ENCODE results near the gene CKAP2L.

DNA sequence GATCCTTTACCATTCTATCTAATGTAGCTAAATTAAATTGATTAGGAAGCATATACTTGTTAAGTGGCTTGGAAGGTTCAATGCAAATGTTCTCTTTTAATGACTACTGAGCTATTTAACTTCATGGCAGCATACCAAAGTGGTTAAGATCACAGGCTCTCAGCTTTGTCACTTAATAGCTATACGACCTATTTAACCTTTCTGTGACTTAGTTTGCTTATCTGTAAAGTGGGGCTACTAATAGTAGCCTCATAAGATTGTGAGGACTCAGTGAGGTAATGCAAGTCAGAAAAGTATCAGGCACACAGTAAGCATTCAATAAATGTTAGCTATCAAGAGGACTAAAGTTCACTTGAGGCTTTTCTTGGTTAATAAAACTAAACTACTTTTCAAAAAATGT is 4.3 kb downstream of the CKAP2L start:
- TF ChIP-seq ZNF274 (IDR thresholded peaks at IDR 0.05; ENCODE audit: insufficient read depth, insufficient read length) (no peak), EZH2 (IDR thresholded peaks at IDR 0.05; ENCODE audit: borderline replicate concordance, control insufficient read depth, low read depth, low read length) (no peak), TARDBP (IDR thresholded peaks at IDR 0.05; ENCODE audit: borderline replicate concordance) (no peak), MEF2A (IDR thresholded peaks at IDR 0.05; ENCODE audit: insufficient read depth, low read depth, low read length) (no peak), POLR2A (IDR thresholded peaks at IDR 0.05; ENCODE audit: low read depth, low read length) (no peak), POLR2AphosphoS2 (IDR thresholded peaks at IDR 0.05; ENCODE audit: low read depth, low read length) (no peak), MXI1 (IDR thresholded peaks at IDR 0.05; ENCODE audit: low read depth, low read length) (no peak)
- TF ChIP-seq, protein P1, sequence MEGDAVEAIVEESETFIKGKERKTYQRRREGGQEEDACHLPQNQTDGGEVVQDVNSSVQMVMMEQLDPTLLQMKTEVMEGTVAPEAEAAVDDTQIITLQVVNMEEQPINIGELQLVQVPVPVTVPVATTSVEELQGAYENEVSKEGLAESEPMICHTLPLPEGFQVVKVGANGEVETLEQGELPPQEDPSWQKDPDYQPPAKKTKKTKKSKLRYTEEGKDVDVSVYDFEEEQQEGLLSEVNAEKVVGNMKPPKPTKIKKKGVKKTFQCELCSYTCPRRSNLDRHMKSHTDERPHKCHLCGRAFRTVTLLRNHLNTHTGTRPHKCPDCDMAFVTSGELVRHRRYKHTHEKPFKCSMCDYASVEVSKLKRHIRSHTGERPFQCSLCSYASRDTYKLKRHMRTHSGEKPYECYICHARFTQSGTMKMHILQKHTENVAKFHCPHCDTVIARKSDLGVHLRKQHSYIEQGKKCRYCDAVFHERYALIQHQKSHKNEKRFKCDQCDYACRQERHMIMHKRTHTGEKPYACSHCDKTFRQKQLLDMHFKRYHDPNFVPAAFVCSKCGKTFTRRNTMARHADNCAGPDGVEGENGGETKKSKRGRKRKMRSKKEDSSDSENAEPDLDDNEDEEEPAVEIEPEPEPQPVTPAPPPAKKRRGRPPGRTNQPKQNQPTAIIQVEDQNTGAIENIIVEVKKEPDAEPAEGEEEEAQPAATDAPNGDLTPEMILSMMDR (IDR thresholded peaks at IDR 0.05 in 2 of 3, conservative IDR thresholded peaks at IDR 0.05 in 1 of 3; ENCODE audit: control insufficient read depth in 2 of 3, extremely low read depth in 1 of 3, insufficient read depth in 1 of 3, low read depth in 3 of 3, low read length in 3 of 3) = no peak
